SK-N-SH treated with all-trans-retinoic acid at 6 μM for 48 hours (cell line): ENCODE measurements around the gene SNX10.

Source experiments
- BACH2 ChIP-seq: fragments of 250-450 bp; sonication (Bioruptor Pico); IDR thresholded peaks from 2 replicates; pipeline ENCODE4 v1.9.0; 2021; ENCODE audit warnings: mild to moderate bottlenecking, borderline replicate concordance
- RARB ChIP-seq: fragments of 250-450 bp; sonication (Bioruptor Pico); IDR thresholded peaks from 2 replicates; pipeline ENCODE4 v1.8.0; 2021; ENCODE audit warnings: mild to moderate bottlenecking, moderate library complexity
- SNAI2 ChIP-seq: fragments of 250-450 bp; sonication (Bioruptor Pico); IDR thresholded peaks from 2 replicates; pipeline ENCODE4 v1.5.0; 2020; ENCODE audit warnings: mild to moderate bottlenecking, moderate library complexity
- TCF4 ChIP-seq: fragments of 250-450 bp; sonication (Bioruptor Pico); IDR thresholded peaks from 2 replicates; pipeline ENCODE4 v1.8.0; 2021; ENCODE audit warnings: mild to moderate bottlenecking, moderate library complexity, borderline replicate concordance
- ZC3H10 ChIP-seq: fragments of 250-450 bp; sonication (Bioruptor Pico); IDR thresholded peaks from 2 replicates; pipeline ENCODE4 v1.5.1; 2021; ENCODE audit warnings: mild to moderate bottlenecking, moderate library complexity
- ZFP3 ChIP-seq: fragments of 250-450 bp; sonication (Bioruptor Pico); IDR thresholded peaks from 2 replicates; pipeline ENCODE4 v1.5.0; 2020; ENCODE audit warnings: mild to moderate bottlenecking, moderate library complexity
- ZFP30 ChIP-seq: fragments of 450-650 bp; formaldehyde crosslinking; IDR thresholded peaks from 2 replicates; pipeline ENCODE4 v1.5.0; 2022; ENCODE audit warnings: mild to moderate bottlenecking, moderate library complexity
- ZNF565 ChIP-seq: fragments of 450-650 bp; formaldehyde crosslinking; conservative IDR thresholded peaks from 2 replicates; pipeline ENCODE4 v1.5.0; 2020; ENCODE audit warnings: low read depth, mild to moderate bottlenecking, moderate library complexity
- ZNF70 ChIP-seq: fragments of 450-650 bp; formaldehyde crosslinking; IDR thresholded peaks from 2 replicates; pipeline ENCODE4 v1.5.0; 2020; ENCODE audit warnings: mild to moderate bottlenecking, moderate library complexity
- ZNF8 ChIP-seq: fragments of 450-650 bp; formaldehyde crosslinking; IDR thresholded peaks from 2 replicates; pipeline ENCODE4 v1.5.0; 2020; ENCODE audit warnings: mild to moderate bottlenecking, moderate library complexity
- TF ChIP-seq, protein P1 (sequence below): fragments of 250-450 bp; sonication (Bioruptor Pico); IDR thresholded peaks from 2 replicates; pipeline ENCODE4 v1.8.0; 2020; ENCODE audit warnings: mild to moderate bottlenecking, moderate library complexity, borderline replicate concordance
- TF ChIP-seq, protein P2 (sequence below): fragments of 250-450 bp; sonication (Bioruptor Pico); IDR thresholded peaks from 2 replicates; pipeline ENCODE4 v1.5.0; 2020; ENCODE audit warnings: mild to moderate bottlenecking, moderate library complexity
- TF ChIP-seq, protein P3 (sequence below): fragments of 250-450 bp; sonication (Bioruptor Pico); IDR thresholded peaks from 2 replicates; pipeline ENCODE4 v1.5.1; 2021; ENCODE audit warnings: mild to moderate bottlenecking, moderate library complexity

DNA sequence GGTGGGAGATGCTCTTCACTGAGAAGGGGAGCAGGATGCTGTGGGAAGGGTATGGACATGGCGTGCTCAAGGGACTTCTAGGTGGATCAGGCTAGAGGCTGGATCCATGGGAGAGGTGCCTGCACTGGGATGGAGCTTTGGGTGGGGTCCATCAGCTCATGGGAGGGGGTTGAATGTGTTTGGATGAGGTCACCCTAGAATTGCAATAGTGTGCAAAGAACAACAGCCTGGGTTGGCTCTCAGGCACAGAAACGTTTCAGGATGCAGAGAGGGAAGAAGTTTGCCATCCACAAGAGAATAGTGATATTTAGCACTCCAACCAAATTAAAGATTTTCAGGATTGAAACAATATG lies 66.1 kb downstream of the SNX10 start:
- TF ChIP-seq RARB (CRISPR knock-in tag) (no peak), BACH2 (CRISPR knock-in tag) (no peak), TCF4 (CRISPR knock-in tag) (no peak), ZFP30 (no peak), ZNF565 (no peak), SNAI2 (CRISPR knock-in tag) (no peak), ZFP3 (CRISPR knock-in tag) (no peak), ZC3H10 (CRISPR knock-in tag) (no peak), ZNF8 (CRISPR knock-in tag) (no peak), ZNF70 (no peak)
- TF ChIP-seq, protein P1, sequence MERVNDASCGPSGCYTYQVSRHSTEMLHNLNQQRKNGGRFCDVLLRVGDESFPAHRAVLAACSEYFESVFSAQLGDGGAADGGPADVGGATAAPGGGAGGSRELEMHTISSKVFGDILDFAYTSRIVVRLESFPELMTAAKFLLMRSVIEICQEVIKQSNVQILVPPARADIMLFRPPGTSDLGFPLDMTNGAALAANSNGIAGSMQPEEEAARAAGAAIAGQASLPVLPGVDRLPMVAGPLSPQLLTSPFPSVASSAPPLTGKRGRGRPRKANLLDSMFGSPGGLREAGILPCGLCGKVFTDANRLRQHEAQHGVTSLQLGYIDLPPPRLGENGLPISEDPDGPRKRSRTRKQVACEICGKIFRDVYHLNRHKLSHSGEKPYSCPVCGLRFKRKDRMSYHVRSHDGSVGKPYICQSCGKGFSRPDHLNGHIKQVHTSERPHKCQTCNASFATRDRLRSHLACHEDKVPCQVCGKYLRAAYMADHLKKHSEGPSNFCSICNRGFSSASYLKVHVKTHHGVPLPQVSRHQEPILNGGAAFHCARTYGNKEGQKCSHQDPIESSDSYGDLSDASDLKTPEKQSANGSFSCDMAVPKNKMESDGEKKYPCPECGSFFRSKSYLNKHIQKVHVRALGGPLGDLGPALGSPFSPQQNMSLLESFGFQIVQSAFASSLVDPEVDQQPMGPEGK (CRISPR knock-in tag), result no peak
- TF ChIP-seq, protein P2, sequence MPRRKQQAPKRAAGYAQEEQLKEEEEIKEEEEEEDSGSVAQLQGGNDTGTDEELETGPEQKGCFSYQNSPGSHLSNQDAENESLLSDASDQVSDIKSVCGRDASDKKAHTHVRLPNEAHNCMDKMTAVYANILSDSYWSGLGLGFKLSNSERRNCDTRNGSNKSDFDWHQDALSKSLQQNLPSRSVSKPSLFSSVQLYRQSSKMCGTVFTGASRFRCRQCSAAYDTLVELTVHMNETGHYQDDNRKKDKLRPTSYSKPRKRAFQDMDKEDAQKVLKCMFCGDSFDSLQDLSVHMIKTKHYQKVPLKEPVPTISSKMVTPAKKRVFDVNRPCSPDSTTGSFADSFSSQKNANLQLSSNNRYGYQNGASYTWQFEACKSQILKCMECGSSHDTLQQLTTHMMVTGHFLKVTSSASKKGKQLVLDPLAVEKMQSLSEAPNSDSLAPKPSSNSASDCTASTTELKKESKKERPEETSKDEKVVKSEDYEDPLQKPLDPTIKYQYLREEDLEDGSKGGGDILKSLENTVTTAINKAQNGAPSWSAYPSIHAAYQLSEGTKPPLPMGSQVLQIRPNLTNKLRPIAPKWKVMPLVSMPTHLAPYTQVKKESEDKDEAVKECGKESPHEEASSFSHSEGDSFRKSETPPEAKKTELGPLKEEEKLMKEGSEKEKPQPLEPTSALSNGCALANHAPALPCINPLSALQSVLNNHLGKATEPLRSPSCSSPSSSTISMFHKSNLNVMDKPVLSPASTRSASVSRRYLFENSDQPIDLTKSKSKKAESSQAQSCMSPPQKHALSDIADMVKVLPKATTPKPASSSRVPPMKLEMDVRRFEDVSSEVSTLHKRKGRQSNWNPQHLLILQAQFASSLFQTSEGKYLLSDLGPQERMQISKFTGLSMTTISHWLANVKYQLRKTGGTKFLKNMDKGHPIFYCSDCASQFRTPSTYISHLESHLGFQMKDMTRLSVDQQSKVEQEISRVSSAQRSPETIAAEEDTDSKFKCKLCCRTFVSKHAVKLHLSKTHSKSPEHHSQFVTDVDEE (CRISPR knock-in tag), result no peak
- TF ChIP-seq, protein P3, sequence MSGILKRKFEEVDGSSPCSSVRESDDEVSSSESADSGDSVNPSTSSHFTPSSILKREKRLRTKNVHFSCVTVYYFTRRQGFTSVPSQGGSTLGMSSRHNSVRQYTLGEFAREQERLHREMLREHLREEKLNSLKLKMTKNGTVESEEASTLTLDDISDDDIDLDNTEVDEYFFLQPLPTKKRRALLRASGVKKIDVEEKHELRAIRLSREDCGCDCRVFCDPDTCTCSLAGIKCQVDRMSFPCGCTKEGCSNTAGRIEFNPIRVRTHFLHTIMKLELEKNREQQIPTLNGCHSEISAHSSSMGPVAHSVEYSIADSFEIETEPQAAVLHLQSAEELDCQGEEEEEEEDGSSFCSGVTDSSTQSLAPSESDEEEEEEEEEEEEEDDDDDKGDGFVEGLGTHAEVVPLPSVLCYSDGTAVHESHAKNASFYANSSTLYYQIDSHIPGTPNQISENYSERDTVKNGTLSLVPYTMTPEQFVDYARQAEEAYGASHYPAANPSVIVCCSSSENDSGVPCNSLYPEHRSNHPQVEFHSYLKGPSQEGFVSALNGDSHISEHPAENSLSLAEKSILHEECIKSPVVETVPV, result no peak
